GM10266 (cell line): ENCODE results near the gene PHC2.

ENCODE experiments used
- DNase-seq: peaks from one replicate; pipeline ENCODE4 v3.0.0; 2012; ENCODE audit errors: extremely low spot score
- TF ChIP-seq, protein P1 (sequence below): IDR thresholded peaks from 2 replicates; pipeline ENCODE4 v1.5.1; 2012; ENCODE audit warnings: mild to moderate bottlenecking, low read depth; ENCODE audit not compliant: control insufficient read depth, insufficient read depth; ENCODE audit errors: missing control alignments

PHC2 gene

GRCh38 chr1:33377756-33378155 lies 53.1 kb downstream of the PHC2 start:
- DNase-seq: no peak
- TF ChIP-seq, protein P1, sequence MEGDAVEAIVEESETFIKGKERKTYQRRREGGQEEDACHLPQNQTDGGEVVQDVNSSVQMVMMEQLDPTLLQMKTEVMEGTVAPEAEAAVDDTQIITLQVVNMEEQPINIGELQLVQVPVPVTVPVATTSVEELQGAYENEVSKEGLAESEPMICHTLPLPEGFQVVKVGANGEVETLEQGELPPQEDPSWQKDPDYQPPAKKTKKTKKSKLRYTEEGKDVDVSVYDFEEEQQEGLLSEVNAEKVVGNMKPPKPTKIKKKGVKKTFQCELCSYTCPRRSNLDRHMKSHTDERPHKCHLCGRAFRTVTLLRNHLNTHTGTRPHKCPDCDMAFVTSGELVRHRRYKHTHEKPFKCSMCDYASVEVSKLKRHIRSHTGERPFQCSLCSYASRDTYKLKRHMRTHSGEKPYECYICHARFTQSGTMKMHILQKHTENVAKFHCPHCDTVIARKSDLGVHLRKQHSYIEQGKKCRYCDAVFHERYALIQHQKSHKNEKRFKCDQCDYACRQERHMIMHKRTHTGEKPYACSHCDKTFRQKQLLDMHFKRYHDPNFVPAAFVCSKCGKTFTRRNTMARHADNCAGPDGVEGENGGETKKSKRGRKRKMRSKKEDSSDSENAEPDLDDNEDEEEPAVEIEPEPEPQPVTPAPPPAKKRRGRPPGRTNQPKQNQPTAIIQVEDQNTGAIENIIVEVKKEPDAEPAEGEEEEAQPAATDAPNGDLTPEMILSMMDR: no peak

- no peak for DNase-seq
- TF ChIP-seq, protein P1: no peak
These were observed 53.9 kb downstream of the PHC2 start for GRCh38 chr1:33377013-33377412.

DNA sequence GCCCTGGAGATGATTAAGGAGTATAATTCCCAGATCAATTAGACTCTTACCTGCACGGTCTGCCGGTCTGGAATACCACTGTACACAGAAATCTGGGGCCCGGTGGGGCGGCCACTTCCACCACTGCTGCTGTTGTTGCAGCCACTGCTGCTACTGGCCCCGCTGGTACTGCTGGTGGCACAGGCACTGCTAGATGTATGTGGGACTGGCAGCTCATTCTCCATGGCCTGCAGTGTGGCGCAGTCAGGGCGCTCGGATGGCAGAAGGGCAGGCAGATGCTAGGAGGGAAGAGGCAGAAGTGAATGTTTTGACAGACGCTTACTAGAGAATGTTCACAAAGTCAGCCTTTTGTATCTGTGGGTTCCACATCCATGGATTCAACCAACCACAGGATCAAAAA lies 55.6 kb downstream of the PHC2 start:
- TF ChIP-seq, protein P1: no peak
- no peak for DNase-seq

- DNase-seq: no peak
- TF ChIP-seq, protein P1: no peak
These were observed 56.4 kb downstream of the PHC2 start for GRCh38 chr1:33374336-33375105.

- DNase-seq: no peak
- TF ChIP-seq, protein P1: no peak
These were observed 57.3 kb downstream of the PHC2 start for GRCh38 chr1:33373606-33374005.

- no peak for DNase-seq
- TF ChIP-seq, protein P1: no peak
These were observed 58.2 kb downstream of the PHC2 start for GRCh38 chr1:33372677-33373076.

DNA sequence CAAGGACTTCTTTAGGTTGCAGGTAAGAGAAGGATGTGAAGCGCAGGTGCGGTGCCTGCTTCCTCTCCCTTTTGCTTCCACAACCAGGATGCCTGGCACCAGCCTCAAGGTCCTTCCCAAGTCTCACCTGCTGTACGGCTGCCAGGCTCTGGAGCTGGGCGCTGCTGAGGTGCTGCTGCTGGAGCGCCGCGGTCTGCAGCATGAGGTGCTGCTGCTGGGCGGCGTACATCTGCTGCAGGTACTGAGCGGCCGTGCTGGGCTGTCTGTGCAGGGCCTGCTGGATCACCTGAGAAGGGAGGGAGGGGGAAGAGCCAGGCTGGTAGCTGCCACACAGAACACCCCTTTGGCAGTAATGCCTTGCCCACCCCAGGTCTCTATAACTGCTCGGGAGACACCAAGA lies 58.7 kb downstream of the PHC2 start:
- TF ChIP-seq, protein P1: no peak
- no peak for DNase-seq
